Thyroid gland (tissue), 4 donors: ENCODE data around the gene B9D1.

Experiments used
- POLR2A ChIP-seq, 2 donors: fragments of 450-650 bp; IDR thresholded peaks; one replicate each; pipeline ENCODE4 v1.6.1; 2017; ENCODE audit warnings: antibody characterized with exemption in 2 of 2, mild to moderate bottlenecking in 2 of 2, moderate library complexity in 1 of 2
- TF ChIP-seq, protein P1 (sequence below), 6 experiments: fragments of 200-600 bp in 3 of 6; fragments of 450-650 bp in 3 of 6; sonication (generic) in 3 of 6; IDR thresholded peaks; one replicate each; pipeline ENCODE4 v1.5.1; 2016 to 2019; ENCODE audit warnings: antibody characterized with exemption in 6 of 6, mild to moderate bottlenecking in 2 of 6, inconsistent platforms in 1 of 6, moderate library complexity in 1 of 6

DNA sequence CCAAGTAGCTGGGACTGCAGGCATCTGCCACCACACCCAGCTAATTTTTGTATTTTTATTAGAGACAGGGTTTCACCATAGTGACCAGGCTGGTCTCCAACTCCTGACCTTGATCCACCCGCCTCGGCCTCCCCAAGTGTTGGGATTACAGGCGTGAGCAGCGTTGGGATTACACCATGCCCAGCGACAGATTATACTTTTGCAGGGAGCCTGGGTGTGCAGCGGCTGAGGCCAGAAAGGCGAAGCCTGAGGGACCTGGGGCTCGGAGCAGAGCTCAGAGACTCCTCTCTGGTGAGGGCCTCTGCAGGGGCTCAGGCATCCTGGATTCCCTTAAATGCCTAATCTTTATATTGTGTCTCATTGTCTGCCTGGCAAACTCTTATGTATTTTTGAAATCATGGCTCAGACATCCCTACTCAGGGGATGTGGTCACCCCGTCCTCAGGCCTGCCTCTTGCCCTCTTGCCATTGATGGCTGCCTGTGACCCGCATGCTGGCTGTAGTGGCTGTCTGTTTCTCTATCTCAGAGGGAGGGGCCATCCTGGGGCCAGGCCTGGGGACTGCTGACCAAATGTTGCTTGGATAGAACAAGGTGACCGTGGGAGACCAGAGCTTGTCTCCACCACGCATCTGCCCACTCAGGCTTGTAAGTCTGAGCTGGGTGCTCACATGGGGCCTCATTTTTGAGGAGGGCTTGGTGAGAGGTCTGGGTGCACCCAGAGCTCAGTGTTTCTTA is 42.6 kb downstream of the B9D1 start:
- TF ChIP-seq, protein P1, sequence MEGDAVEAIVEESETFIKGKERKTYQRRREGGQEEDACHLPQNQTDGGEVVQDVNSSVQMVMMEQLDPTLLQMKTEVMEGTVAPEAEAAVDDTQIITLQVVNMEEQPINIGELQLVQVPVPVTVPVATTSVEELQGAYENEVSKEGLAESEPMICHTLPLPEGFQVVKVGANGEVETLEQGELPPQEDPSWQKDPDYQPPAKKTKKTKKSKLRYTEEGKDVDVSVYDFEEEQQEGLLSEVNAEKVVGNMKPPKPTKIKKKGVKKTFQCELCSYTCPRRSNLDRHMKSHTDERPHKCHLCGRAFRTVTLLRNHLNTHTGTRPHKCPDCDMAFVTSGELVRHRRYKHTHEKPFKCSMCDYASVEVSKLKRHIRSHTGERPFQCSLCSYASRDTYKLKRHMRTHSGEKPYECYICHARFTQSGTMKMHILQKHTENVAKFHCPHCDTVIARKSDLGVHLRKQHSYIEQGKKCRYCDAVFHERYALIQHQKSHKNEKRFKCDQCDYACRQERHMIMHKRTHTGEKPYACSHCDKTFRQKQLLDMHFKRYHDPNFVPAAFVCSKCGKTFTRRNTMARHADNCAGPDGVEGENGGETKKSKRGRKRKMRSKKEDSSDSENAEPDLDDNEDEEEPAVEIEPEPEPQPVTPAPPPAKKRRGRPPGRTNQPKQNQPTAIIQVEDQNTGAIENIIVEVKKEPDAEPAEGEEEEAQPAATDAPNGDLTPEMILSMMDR (IDR thresholded peaks at IDR 0.05) = no peak
- no peak for TF ChIP-seq POLR2A (IDR thresholded peaks at IDR 0.05)
